DND-41 (cell line): ENCODE data around the gene ZDHHC14.

Experiments used
- ATAC-seq: fragments of 200-7000 bp; cut with Tn5 transposase; 3 replicates; pipeline ENCODE4 v1.9.1; 2021; ENCODE audit warnings: low read depth; ENCODE audit not compliant: insufficient read depth
- DNase-seq: peaks from one replicate; pipeline ENCODE4 v3.0.0-alpha.2; 2020
- H2AFZ ChIP-seq: 2 replicates; pipeline ENCODE4 v1.6.0; 2012; ENCODE audit warnings: low read depth, low read length
- H3K27ac ChIP-seq: 2 replicates; pipeline ENCODE4 v1.5.1; 2012; ENCODE audit warnings: low read length, inconsistent platforms
- H3K27me3 ChIP-seq: fragments of 200-600 bp; sonication (generic); 2 replicates; pipeline ENCODE4 v1.6.0; 2012; ENCODE audit warnings: low read length, mild to moderate bottlenecking, inconsistent platforms; ENCODE audit not compliant: insufficient read depth, poor library complexity
- H3K36me3 ChIP-seq: 2 replicates; pipeline ENCODE4 v1.5.1; 2012; ENCODE audit warnings: low read length, inconsistent platforms; ENCODE audit not compliant: insufficient read depth
- H3K4me1 ChIP-seq: 2 replicates; pipeline ENCODE4 v1.5.1; 2012; ENCODE audit warnings: mild to moderate bottlenecking, low read length; ENCODE audit not compliant: insufficient read depth
- H3K4me2 ChIP-seq: 2 replicates; pipeline ENCODE4 v1.6.0; 2012; ENCODE audit warnings: mild to moderate bottlenecking, moderate library complexity, low read length, inconsistent platforms; ENCODE audit not compliant: insufficient read depth
- H3K4me3 ChIP-seq, 2 experiments: fragments of 200-600 bp in 1 of 2; shearing (Covaris generic) in 1 of 2; 2 replicates each; pipeline ENCODE4 v1.5.1; 2012 to 2016; ENCODE audit warnings: inconsistent platforms in 2 of 2, low read length in 2 of 2, mild to moderate bottlenecking in 2 of 2, low read depth in 1 of 2, moderate library complexity in 1 of 2
- H3K79me2 ChIP-seq: 2 replicates; pipeline ENCODE4 v1.6.0; 2012; ENCODE audit warnings: low read length, inconsistent platforms; ENCODE audit not compliant: insufficient read depth
- H3K9ac ChIP-seq: 2 replicates; pipeline ENCODE4 v1.6.0; 2012; ENCODE audit warnings: low read depth, mild to moderate bottlenecking, inconsistent platforms, low read length, moderate library complexity
- H3K9me3 ChIP-seq: 2 replicates; pipeline ENCODE4 v1.5.1; 2012; ENCODE audit warnings: low read length, moderate library complexity, mild to moderate bottlenecking, inconsistent platforms; ENCODE audit not compliant: insufficient read depth, severe bottlenecking
- H4K20me1 ChIP-seq: 2 replicates; pipeline ENCODE4 v1.6.0; 2012; ENCODE audit warnings: low read length; ENCODE audit not compliant: insufficient read depth
- EZH2 ChIP-seq: IDR thresholded peaks from 3 replicates; pipeline ENCODE4 v1.6.1; 2012; ENCODE audit warnings: borderline replicate concordance, low read depth, mild to moderate bottlenecking, moderate library complexity, low read length, inconsistent platforms; ENCODE audit not compliant: severe bottlenecking
- TF ChIP-seq, protein P1 (sequence below): IDR thresholded peaks from 2 replicates; pipeline ENCODE4 v1.5.1; 2012; ENCODE audit warnings: borderline replicate concordance, low read length, moderate library complexity, mild to moderate bottlenecking; ENCODE audit not compliant: poor library complexity, severe bottlenecking; ENCODE audit errors: extremely low read depth

The ZDHHC14 gene

DNA sequence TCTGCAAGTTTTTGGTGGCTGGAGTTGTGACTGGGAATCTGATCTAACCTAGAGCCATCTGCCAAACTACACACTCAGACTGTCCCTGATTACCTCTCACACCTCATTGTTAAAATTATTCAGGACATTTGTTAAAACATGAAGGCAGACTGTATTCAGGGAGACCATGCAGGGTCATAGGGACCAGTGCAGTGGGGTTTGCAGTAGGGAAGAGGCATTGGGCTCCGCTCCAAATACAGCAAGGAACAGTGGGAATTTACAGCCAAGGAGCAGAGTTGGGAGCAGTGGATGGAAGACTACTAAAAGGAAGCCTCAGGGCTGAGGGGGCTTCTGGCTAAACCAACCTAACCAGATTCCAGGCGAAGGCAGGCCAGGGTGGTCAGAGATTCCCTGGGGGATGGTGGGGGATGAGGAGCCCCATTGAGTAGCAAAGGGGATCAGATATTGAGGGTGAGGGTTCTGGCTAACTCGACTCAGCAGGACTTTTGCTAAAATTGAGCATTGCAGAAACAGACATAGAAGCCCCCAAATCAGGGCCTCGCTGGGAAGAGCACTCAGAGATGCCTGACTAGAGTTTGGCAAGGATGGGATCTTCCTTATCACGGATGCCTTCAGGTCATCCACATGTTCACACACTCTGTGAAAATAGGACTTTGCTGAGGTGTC lies 172.0 kb downstream of the ZDHHC14 start:
- H3K27me3 ChIP-seq: no peaks in the 10 kb centered on the region
- no peak overlapping the region for H3K27ac ChIP-seq
- TF ChIP-seq EZH2: no peak
- TF ChIP-seq, protein P1, sequence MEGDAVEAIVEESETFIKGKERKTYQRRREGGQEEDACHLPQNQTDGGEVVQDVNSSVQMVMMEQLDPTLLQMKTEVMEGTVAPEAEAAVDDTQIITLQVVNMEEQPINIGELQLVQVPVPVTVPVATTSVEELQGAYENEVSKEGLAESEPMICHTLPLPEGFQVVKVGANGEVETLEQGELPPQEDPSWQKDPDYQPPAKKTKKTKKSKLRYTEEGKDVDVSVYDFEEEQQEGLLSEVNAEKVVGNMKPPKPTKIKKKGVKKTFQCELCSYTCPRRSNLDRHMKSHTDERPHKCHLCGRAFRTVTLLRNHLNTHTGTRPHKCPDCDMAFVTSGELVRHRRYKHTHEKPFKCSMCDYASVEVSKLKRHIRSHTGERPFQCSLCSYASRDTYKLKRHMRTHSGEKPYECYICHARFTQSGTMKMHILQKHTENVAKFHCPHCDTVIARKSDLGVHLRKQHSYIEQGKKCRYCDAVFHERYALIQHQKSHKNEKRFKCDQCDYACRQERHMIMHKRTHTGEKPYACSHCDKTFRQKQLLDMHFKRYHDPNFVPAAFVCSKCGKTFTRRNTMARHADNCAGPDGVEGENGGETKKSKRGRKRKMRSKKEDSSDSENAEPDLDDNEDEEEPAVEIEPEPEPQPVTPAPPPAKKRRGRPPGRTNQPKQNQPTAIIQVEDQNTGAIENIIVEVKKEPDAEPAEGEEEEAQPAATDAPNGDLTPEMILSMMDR: no peak
- DNase-seq: no peak
- H3K9ac ChIP-seq: no peak overlapping the region
- no peaks in the 10 kb centered on the region for H4K20me1 ChIP-seq
- no peaks in the 10 kb centered on the region for H3K79me2 ChIP-seq
- no peaks in the 10 kb centered on the region for H3K36me3 ChIP-seq
- no peak for ATAC-seq
- H3K4me1 ChIP-seq: no peaks in the 10 kb centered on the region
- no peak overlapping the region for H3K4me3 ChIP-seq
- H2AFZ ChIP-seq: no peak overlapping the region
- no peak overlapping the region for H3K4me2 ChIP-seq
- no peaks in the 10 kb centered on the region for H3K9me3 ChIP-seq

DNA sequence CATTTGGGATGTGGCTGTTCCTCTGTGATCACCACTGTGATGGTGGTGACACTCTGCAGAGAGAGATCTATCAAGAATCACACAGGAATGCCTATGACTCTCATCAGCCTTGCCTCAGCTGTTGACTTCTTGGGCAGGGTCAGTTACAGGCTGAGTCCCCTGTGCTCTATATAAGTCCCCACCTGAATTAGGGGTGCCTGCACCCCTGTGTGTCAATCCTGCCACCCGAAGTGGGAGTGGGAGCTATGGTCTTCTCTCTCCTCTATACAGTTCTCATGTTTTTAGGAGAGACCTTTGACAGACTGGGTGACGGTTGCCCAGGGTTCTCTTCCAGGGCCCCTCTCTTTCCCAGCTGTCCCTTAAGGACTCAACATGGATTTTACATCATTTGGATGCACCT lies 173.8 kb downstream of the ZDHHC14 start:
- Histone ChIP-seq H3K36me3 (no peaks in the 10 kb centered on the region), H3K4me2 (no peak overlapping the region), H4K20me1 (no peaks in the 10 kb centered on the region), H3K79me2 (no peaks in the 10 kb centered on the region), H3K4me3 (no peak overlapping the region), H3K27me3 (no peaks in the 10 kb centered on the region), H3K27ac (no peak overlapping the region), H3K9me3 (no peaks in the 10 kb centered on the region), H3K9ac (no peak overlapping the region), H2AFZ (no peak overlapping the region), H3K4me1 (no peaks in the 10 kb centered on the region)
- ATAC-seq (no peak), DNase-seq (no peak)
- TF ChIP-seq, protein P1: no peak
- no peak for TF ChIP-seq EZH2

DNA sequence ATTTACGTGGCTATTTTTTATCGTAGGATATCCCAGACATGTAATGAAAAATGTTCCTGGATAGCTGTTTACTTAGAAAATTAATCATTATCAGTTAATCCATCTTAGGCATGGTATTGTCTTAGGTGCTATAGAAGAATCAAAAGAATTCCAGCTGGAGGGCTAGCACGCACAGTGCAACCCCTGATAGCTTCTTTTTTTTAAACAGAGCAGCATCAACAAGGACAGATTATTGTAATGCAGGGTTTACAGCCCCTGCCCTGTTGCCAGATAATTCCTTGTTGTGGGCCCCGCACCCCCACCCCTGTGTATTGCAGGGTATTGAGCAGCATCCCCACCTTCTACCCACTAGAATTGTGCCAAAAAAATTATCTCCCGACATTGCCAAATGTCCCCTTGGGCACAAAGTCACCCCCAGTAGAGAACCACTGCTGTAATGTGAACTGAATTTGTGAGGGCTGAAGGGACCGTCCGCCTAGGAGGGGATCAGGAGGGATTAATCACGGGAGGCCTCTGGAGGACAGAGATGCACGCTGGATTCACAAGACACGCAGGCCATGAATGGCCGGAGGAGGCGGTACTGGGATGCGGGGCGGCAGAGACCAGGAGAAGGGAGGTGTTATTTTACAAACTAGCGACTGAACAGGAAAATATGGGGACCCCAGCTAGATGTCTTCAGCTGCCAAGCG lies 174.6 kb downstream of the ZDHHC14 start:
- no peak for TF ChIP-seq EZH2
- TF ChIP-seq, protein P1: no peak
- H3K27ac ChIP-seq: no peak overlapping the region

More for the DNA sequence above, 174.6 kb downstream of the ZDHHC14 start:
- no peaks in the 10 kb centered on the region for H3K9me3 ChIP-seq
- H3K9ac ChIP-seq: no peak overlapping the region
- H3K27me3 ChIP-seq: no peaks in the 10 kb centered on the region
- DNase-seq (no peak), ATAC-seq (no peak)
- H4K20me1 ChIP-seq: no peaks in the 10 kb centered on the region
- H3K79me2 ChIP-seq: no peaks in the 10 kb centered on the region
- no peak overlapping the region for H3K4me3 ChIP-seq
- no peak overlapping the region for H2AFZ ChIP-seq
- H3K36me3 ChIP-seq: no peaks in the 10 kb centered on the region
- no peak overlapping the region for H3K4me2 ChIP-seq
- H3K4me1 ChIP-seq: no peaks in the 10 kb centered on the region
